ENCODE data around the gene OR52B2. TPM values are rescaled to one million over a fixed set of nuclear protein-coding genes. Genes with fewer than 3 reads are reported as not detected.

Gene OR52B2
- total and polyA plus RNA-seq, 3 donors from 2014 or later = 0.68 TPM; not detected in 2

DNA sequence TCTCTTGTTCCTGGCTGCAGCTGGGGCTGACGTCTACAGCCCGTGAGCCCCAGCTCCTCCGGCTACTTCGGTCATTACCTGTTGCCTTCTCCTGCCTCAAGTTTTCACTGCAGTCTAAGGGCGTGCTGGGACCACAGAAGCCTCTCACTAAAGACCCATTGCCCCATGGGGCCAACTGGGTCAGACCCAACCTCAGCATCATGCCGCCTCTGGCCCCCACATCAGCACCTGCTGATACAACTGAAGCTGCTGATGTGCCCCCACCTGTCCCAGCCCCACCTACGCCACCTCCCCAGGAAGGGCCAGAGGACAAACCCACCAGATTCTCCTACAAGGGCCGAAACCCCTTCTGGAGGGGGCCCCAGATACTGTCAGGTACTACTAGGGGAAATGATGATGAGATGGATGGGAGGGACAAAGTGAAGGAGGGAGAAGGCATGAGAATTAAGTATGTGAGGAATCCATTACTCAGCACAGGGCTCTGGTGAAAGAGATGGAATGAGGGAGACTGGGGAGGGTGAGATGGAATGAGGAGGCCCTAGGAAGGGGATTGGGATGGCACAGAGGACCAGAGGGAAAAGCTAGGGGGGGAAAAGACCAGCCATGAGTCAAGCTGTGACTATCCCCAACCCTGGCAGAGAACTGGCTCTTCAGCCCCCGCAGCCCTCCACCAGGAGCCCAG lies 40.3 kb upstream of the OR52B2 start:
- DNase-seq = no peak
- no peak for TF ChIP-seq CTCF (IDR thresholded peaks at IDR 0.05)
- no peak for TF ChIP-seq POLR2A (IDR thresholded peaks at IDR 0.05)
- Histone ChIP-seq H3K4me1 (no peaks in the 10 kb centered on the region), H3K27me3 (no peaks in the 10 kb centered on the region), H3K27ac (no peak overlapping the region), H3K36me3 (ENCODE audit: low read depth, missing control alignments) (no peaks in the 10 kb centered on the region), H3K9me3 (no peaks in the 10 kb centered on the region), H3K4me3 (no peak overlapping the region)
- 97% methylated on average over 9 of the region's 9 CpGs for WGBS, 2 donors
- intact Hi-C loops (cut with DNase I; ENCODE audit: low total_unique reads) = no loop called here

DNA sequence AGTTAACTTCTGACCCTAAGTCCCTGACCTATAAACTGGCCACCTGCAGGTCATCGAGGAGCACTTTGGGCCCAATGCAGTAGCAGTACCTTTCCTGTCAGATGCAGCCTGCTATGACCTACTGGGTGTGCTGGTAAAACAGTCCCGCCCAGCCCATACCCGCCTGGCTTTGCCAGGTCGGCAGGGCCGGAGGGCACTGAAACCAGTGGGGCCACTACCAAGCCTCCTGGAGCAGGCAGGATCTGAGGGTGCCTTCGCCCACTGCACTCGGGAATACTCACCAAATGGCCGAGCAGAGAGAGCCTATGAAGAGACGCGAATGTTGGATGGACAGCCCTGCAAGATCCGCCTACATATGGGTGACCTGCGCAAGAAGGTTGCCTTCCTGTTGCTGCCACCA lies 39.7 kb upstream of the OR52B2 start:
- H3K4me3 ChIP-seq = no peak overlapping the region
- H3K36me3 ChIP-seq (ENCODE audit: low read depth, missing control alignments) = no peaks in the 10 kb centered on the region
- no peak for DNase-seq
- H3K27me3 ChIP-seq = no peaks in the 10 kb centered on the region
- H3K9me3 ChIP-seq = no peaks in the 10 kb centered on the region
- intact Hi-C loops (cut with DNase I; ENCODE audit: low total_unique reads) = no loop called here
- 98 to 100% methylated on average over 1 to 12 of the region's 12 CpGs for WGBS, 2 donors
- no peak overlapping the region for H3K27ac ChIP-seq
- H3K4me1 ChIP-seq = no peaks in the 10 kb centered on the region
- TF ChIP-seq POLR2A (IDR thresholded peaks at IDR 0.05) = no peak
- no peak for TF ChIP-seq CTCF (IDR thresholded peaks at IDR 0.05)

GRCh38 chr11:6206456-6207180 lies 36.5 kb upstream of the OR52B2 start:
- intact Hi-C loops (cut with DNase I; ENCODE audit: low total_unique reads) = no loop called here
- H3K4me1 ChIP-seq = no peaks in the 10 kb centered on the region
- no peaks in the 10 kb centered on the region for H3K27me3 ChIP-seq
- WGBS, 2 donors = 81% methylated on average over 3 of the region's 3 CpGs
- no peaks in the 10 kb centered on the region for H3K9me3 ChIP-seq
- H3K4me3 ChIP-seq = no peak overlapping the region
- no peak overlapping the region for H3K27ac ChIP-seq
- no peak for TF ChIP-seq POLR2A (IDR thresholded peaks at IDR 0.05)
- TF ChIP-seq CTCF (IDR thresholded peaks at IDR 0.05) = no peak
- no peak for DNase-seq
- H3K36me3 ChIP-seq (ENCODE audit: low read depth, missing control alignments) = no peaks in the 10 kb centered on the region

GRCh38 chr11:6205366-6205765 lies 35.2 kb upstream of the OR52B2 start, which contains the start of gene C11orf42:
C11orf42 (plus strand) TSS chr11:6205557; CDS start chr11:6205616, 59 bp downstream.
- Histone ChIP-seq H3K4me3 (no peak within 1 kb of the TSS), H3K27ac (no peak within 1 kb of the TSS), H3K36me3 (ENCODE audit: low read depth, missing control alignments) (no peaks in the 10 kb centered on the region), H3K4me1 (no peaks in the 10 kb centered on the region), H3K27me3 (no peaks in the 10 kb centered on the region), H3K9me3 (no peaks in the 10 kb centered on the region)
- no peak for TF ChIP-seq POLR2A (IDR thresholded peaks at IDR 0.05)
- TF ChIP-seq CTCF (IDR thresholded peaks at IDR 0.05) = no peak
- 85 to 100% methylated on average over 1 of the region's 1 CpG for WGBS, 2 donors
- no peak for DNase-seq
- intact Hi-C loops (cut with DNase I; ENCODE audit: low total_unique reads) = no loop called here
